OCI-LY3 (cell line): Measurements from ENCODE around the gene CIAPIN1.

ENCODE experiments used
- EZH2phosphoT487 ChIP-seq: fragments of 200-600 bp; shearing (Covaris generic); IDR thresholded peaks from 2 replicates; pipeline ENCODE4 v1.6.1; 2018; ENCODE audit warnings: antibody characterized with exemption, mixed run types, low read depth
- TF ChIP-seq, protein P1 (sequence below): fragments of 200-600, 300-600 bp; sonication (generic); IDR thresholded peaks from 2 replicates; pipeline ENCODE4 v1.5.1; 2014; ENCODE audit warnings: antibody characterized with exemption, low read length, low read depth

- TF ChIP-seq, protein P1, sequence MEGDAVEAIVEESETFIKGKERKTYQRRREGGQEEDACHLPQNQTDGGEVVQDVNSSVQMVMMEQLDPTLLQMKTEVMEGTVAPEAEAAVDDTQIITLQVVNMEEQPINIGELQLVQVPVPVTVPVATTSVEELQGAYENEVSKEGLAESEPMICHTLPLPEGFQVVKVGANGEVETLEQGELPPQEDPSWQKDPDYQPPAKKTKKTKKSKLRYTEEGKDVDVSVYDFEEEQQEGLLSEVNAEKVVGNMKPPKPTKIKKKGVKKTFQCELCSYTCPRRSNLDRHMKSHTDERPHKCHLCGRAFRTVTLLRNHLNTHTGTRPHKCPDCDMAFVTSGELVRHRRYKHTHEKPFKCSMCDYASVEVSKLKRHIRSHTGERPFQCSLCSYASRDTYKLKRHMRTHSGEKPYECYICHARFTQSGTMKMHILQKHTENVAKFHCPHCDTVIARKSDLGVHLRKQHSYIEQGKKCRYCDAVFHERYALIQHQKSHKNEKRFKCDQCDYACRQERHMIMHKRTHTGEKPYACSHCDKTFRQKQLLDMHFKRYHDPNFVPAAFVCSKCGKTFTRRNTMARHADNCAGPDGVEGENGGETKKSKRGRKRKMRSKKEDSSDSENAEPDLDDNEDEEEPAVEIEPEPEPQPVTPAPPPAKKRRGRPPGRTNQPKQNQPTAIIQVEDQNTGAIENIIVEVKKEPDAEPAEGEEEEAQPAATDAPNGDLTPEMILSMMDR: no peak
- no peak for TF ChIP-seq EZH2phosphoT487
Observed at GRCh38 chr16:57479205-57479975, 32.2 kb upstream of the CIAPIN1 start.
